H9 (cell line): ENCODE data around the gene UVSSA. TPM values are rescaled to one million over a fixed set of nuclear protein-coding genes. Genes with fewer than 3 reads are reported as not detected.

Experiments
- DNase-seq: peaks from one replicate; pipeline ENCODE4 v3.0.0-alpha.2; 2017
- H2AFZ ChIP-seq: one replicate; pipeline ENCODE4 v1.6.1; 2013; ENCODE audit warnings: mild to moderate bottlenecking, low read length, control low read depth, moderate library complexity
- H2AK5ac ChIP-seq: 2 replicates; pipeline ENCODE4 v1.6.1; 2013; ENCODE audit warnings: low read length, control low read depth, mixed read lengths; ENCODE audit not compliant: insufficient read length
- H2BK120ac ChIP-seq: one replicate; pipeline ENCODE4 v1.6.1; 2013; ENCODE audit warnings: low read depth, mild to moderate bottlenecking, low read length, control low read depth, inconsistent platforms; ENCODE audit not compliant: poor library complexity, severe bottlenecking
- H2BK12ac ChIP-seq: 2 replicates; pipeline ENCODE4 v1.6.1; 2013; ENCODE audit warnings: low read length, control low read depth, mixed read lengths, low read depth; ENCODE audit not compliant: insufficient read length
- H2BK15ac ChIP-seq: 2 replicates; pipeline ENCODE4 v1.6.1; 2013; ENCODE audit warnings: low read depth, low read length, control low read depth
- H2BK20ac ChIP-seq: one replicate; pipeline ENCODE4 v1.6.1; 2013; ENCODE audit warnings: low read depth, mild to moderate bottlenecking, low read length, control low read depth, inconsistent platforms; ENCODE audit not compliant: poor library complexity, severe bottlenecking
- H2BK5ac ChIP-seq: 2 replicates; pipeline ENCODE4 v1.6.1; 2013; ENCODE audit warnings: low read length, control low read depth, mixed read lengths; ENCODE audit not compliant: insufficient read length
- H3K14ac ChIP-seq: 2 replicates; pipeline ENCODE4 v1.6.1; 2013; ENCODE audit warnings: low read length, control low read depth; ENCODE audit not compliant: insufficient read depth
- H3K18ac ChIP-seq: 2 replicates; pipeline ENCODE4 v1.6.1; 2013; ENCODE audit warnings: low read depth, mild to moderate bottlenecking, mixed read lengths, low read length, control low read depth; ENCODE audit not compliant: insufficient read length
- H3K23ac ChIP-seq: 2 replicates; pipeline ENCODE4 v1.6.1; 2013; ENCODE audit warnings: low read length, control low read depth, mixed read lengths, low read depth; ENCODE audit not compliant: insufficient read length
- H3K23me2 ChIP-seq: 2 replicates; pipeline ENCODE4 v1.6.1; 2013; ENCODE audit warnings: low read depth, mild to moderate bottlenecking, mixed read lengths, low read length, control low read depth; ENCODE audit not compliant: insufficient read length, poor library complexity, severe bottlenecking
- H3K27ac ChIP-seq: 2 replicates; pipeline ENCODE4 v1.5.1; 2013; ENCODE audit warnings: low read length, control low read depth, mixed read lengths, low read depth; ENCODE audit not compliant: insufficient read length
- H3K27me3 ChIP-seq: 2 replicates; pipeline ENCODE4 v1.6.1; 2013; ENCODE audit warnings: low read length, control low read depth, inconsistent platforms; ENCODE audit not compliant: insufficient read depth
- H3K4ac ChIP-seq: 2 replicates; pipeline ENCODE4 v1.6.1; 2013; ENCODE audit warnings: low read depth, mild to moderate bottlenecking, control low read depth, inconsistent platforms, low read length, moderate library complexity
- H3K4me1 ChIP-seq: 2 replicates; pipeline ENCODE4 v1.6.1; 2013; ENCODE audit warnings: low read length, control low read depth, inconsistent platforms; ENCODE audit not compliant: insufficient read depth
- H3K4me2 ChIP-seq: 2 replicates; pipeline ENCODE4 v1.6.1; 2013; ENCODE audit warnings: low read length, control low read depth, mixed read lengths; ENCODE audit not compliant: insufficient read length, insufficient read depth
- H3K56ac ChIP-seq: 2 replicates; pipeline ENCODE4 v1.6.1; 2013; ENCODE audit warnings: low read depth, mild to moderate bottlenecking, mixed read lengths, low read length, control low read depth; ENCODE audit not compliant: insufficient read length
- H3K79me1 ChIP-seq: 2 replicates; pipeline ENCODE4 v1.6.1; 2013; ENCODE audit warnings: low read depth, mild to moderate bottlenecking, moderate library complexity, low read length, control low read depth, inconsistent platforms; ENCODE audit not compliant: insufficient read depth, poor library complexity, severe bottlenecking
- H3K79me2 ChIP-seq: 2 replicates; pipeline ENCODE4 v1.6.1; 2013; ENCODE audit warnings: low read length, control low read depth, inconsistent platforms; ENCODE audit not compliant: insufficient read depth
- H3K9ac ChIP-seq: 2 replicates; pipeline ENCODE4 v1.6.1; 2013; ENCODE audit warnings: low read length, control low read depth, mixed read lengths; ENCODE audit not compliant: insufficient read length; ENCODE audit errors: extremely low read depth
- H3K9me3 ChIP-seq: one replicate; pipeline ENCODE4 v1.6.1; 2013; ENCODE audit warnings: low read depth, low read length, inconsistent platforms; ENCODE audit not compliant: control insufficient read depth
- H3T11ph ChIP-seq: one replicate; pipeline ENCODE4 v1.6.1; 2013; ENCODE audit warnings: mild to moderate bottlenecking, low read length, control low read depth, inconsistent platforms
- H4K20me1 ChIP-seq: one replicate; pipeline ENCODE4 v1.6.1; 2013; ENCODE audit not compliant: control insufficient read depth, insufficient read length, insufficient read depth
- H4K5ac ChIP-seq: 2 replicates; pipeline ENCODE4 v1.6.1; 2013; ENCODE audit warnings: low read depth, mild to moderate bottlenecking, mixed read lengths, low read length, control low read depth; ENCODE audit not compliant: insufficient read length
- H4K8ac ChIP-seq: replicated peaks from 2 replicates; pipeline ENCODE4 v1.6.1; 2013; ENCODE audit warnings: low read length, control low read depth, mixed read lengths, low read depth; ENCODE audit not compliant: insufficient read length
- H4K91ac ChIP-seq: 2 replicates; pipeline ENCODE4 v1.6.1; 2013; ENCODE audit warnings: low read depth, mild to moderate bottlenecking, moderate library complexity, mixed read lengths, low read length, control low read depth; ENCODE audit not compliant: insufficient read length
- H3K27ac Mint-ChIP-seq, 3 experiments: 2 replicates in 2 of 3; 3 replicates in 1 of 3; pipeline ENCODE4 v1.8.0; 2020 to 2021; ENCODE audit warnings: mixed read lengths in 3 of 3, mild to moderate bottlenecking in 1 of 3, moderate library complexity in 1 of 3
- H3K27me3 Mint-ChIP-seq: 2 replicates; pipeline ENCODE4 v1.8.0; 2021; ENCODE audit warnings: low read depth, mild to moderate bottlenecking, moderate library complexity, mixed read lengths
- H3K36me3 Mint-ChIP-seq, 3 experiments: 2 replicates in 2 of 3; 3 replicates in 1 of 3; pipeline ENCODE4 v1.8.0; 2020 to 2021; ENCODE audit warnings: low read depth in 3 of 3, mixed read lengths in 3 of 3; ENCODE audit not compliant: insufficient read depth in 1 of 3
- H3K4me1 Mint-ChIP-seq, 2 experiments: 2 replicates each; pipeline ENCODE4 v1.8.0; 2020; ENCODE audit warnings: mixed read lengths in 2 of 2
- H3K4me3 Mint-ChIP-seq, 2 experiments: 2 replicates in 1 of 2; 3 replicates in 1 of 2; pipeline ENCODE4 v1.8.0; 2020 to 2021; ENCODE audit warnings: mild to moderate bottlenecking in 2 of 2, mixed read lengths in 2 of 2, moderate library complexity in 1 of 2
- H3K9me3 Mint-ChIP-seq, 2 experiments: 2 replicates in 1 of 2; 3 replicates in 1 of 2; pipeline ENCODE4 v1.8.0; 2020; ENCODE audit warnings: mild to moderate bottlenecking in 2 of 2, mixed read lengths in 2 of 2, moderate library complexity in 1 of 2
- WGBS: extraction: QIAGEN DNeasy Blood & Tissue Kit; methylation state at CpG from one replicate; pipeline ENCODE4 v1.1.7; 2013; ENCODE audit warnings: missing lambda C conversion rate, low lambda C conversion rate, mixed read lengths; ENCODE audit not compliant: insufficient read length; ENCODE audit errors: extremely low coverage; 5-methylcytosine and 5-hydroxymethylcytosine counted together
- total RNA-seq: library from RNA; stranded (reverse); gene quantifications from 2 replicates; pipeline ENCODE4 v1.2.1, GENCODE V29; 2021
- TF ChIP-seq, protein P1 (sequence below): fragments of 200-600 bp; sonication (generic); conservative IDR thresholded peaks from 3 replicates; pipeline ENCODE4 v1.8.0; 2021; ENCODE audit warnings: antibody characterized with exemption, mild to moderate bottlenecking

The UVSSA gene
- total RNA-seq, 1 experiment from 2014 or later, result 15.9 TPM

DNA sequence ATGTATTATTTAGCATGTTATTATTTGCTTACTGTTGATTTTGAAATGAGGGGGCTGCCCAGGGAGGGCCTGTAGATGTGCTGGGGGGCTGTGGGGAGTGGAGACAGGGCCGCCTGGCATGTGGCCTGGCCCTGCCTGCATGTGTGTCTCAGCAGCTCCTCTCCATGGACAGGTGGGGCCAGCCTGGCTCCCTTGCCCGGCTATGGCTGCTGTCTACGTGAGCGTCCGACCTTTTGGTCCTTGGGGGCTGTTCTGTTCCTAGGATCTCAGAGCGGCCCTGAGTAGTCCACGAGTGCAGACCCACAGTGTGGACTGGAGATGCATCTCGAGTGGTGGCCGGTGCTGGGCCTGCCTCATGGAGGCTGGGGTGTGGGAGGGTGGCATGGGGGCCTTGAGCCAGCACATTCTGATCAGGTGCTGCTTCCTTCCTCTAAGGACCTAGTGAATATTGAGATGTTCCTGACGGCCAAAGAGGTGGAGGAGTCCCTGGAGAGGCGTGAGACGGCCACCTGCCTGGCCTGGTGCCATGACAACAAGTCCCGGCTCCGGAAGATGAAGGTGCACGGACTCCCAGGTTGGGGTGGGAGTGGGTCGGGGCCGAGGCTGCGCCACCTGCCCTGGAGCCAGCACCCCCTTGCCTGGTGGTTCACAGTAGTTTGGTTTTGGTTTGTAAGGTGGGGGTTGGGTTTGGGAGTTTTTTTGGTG is 24.9 kb upstream of the UVSSA start:
- H3K27ac Mint-ChIP-seq, result no peak overlapping the region
- Histone ChIP-seq H3K4me2 (no peak overlapping the region), H3K27me3 (no peaks in the 10 kb centered on the region), H3K23me2 (no peaks in the 10 kb centered on the region), H3K56ac (no peak overlapping the region), H4K5ac (no peak overlapping the region), H4K8ac (no peak overlapping the region), H2BK15ac (no peak overlapping the region), H3K14ac (no peak overlapping the region), H4K91ac (no peak overlapping the region), H3T11ph (no peak overlapping the region), H2AFZ (no peak overlapping the region), H3K4ac (no peak overlapping the region), H2BK120ac (no peak overlapping the region), H2BK20ac (no peak overlapping the region), H3K79me2 (no peaks in the 10 kb centered on the region), H3K18ac (no peak overlapping the region), H3K27ac (no peak overlapping the region), H3K9ac (no peak overlapping the region), H3K9me3 (no peaks in the 10 kb centered on the region), H3K79me1 (peaks cover 3% of the 10 kb centered on the region), H2BK5ac (no peak overlapping the region), H3K23ac (no peak overlapping the region), H2BK12ac (no peak overlapping the region), H2AK5ac (no peak overlapping the region), H4K20me1 (no peaks in the 10 kb centered on the region), H3K4me1 (no peaks in the 10 kb centered on the region)
- WGBS, result no CpG with 5 or more reads among the region's 18 CpGs
- no peaks in the 10 kb centered on the region for H3K4me1 Mint-ChIP-seq
- TF ChIP-seq, protein P1, sequence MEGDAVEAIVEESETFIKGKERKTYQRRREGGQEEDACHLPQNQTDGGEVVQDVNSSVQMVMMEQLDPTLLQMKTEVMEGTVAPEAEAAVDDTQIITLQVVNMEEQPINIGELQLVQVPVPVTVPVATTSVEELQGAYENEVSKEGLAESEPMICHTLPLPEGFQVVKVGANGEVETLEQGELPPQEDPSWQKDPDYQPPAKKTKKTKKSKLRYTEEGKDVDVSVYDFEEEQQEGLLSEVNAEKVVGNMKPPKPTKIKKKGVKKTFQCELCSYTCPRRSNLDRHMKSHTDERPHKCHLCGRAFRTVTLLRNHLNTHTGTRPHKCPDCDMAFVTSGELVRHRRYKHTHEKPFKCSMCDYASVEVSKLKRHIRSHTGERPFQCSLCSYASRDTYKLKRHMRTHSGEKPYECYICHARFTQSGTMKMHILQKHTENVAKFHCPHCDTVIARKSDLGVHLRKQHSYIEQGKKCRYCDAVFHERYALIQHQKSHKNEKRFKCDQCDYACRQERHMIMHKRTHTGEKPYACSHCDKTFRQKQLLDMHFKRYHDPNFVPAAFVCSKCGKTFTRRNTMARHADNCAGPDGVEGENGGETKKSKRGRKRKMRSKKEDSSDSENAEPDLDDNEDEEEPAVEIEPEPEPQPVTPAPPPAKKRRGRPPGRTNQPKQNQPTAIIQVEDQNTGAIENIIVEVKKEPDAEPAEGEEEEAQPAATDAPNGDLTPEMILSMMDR, result no peak
- no peak overlapping the region for H3K4me3 Mint-ChIP-seq
- DNase-seq, result no peak
- H3K9me3 Mint-ChIP-seq, result no peaks in the 10 kb centered on the region
- peaks cover 30 to 51% (median 46%) of the 10 kb centered on the region in 3 experiments; a peak in 6 of 7 replicates for H3K36me3 Mint-ChIP-seq
- no peaks in the 10 kb centered on the region for H3K27me3 Mint-ChIP-seq
